Hepatocyte (in vitro differentiated cells): ENCODE results near the gene SH3BP2. TPM values are rescaled to one million over a fixed set of nuclear protein-coding genes. Genes with fewer than 3 reads are reported as not detected.
A peak's percentile ranks its signal among the peaks of the same experiment; 100 is the strongest.

Experiments
- DNase-seq: peaks from one replicate; pipeline ENCODE4 v3.0.0-alpha.2; 2016; ENCODE audit warnings: low spot score
- H2AFZ ChIP-seq: fragments of 200-600 bp; sonication (generic); 2 replicates; pipeline ENCODE4 v1.6.0; 2016; ENCODE audit warnings: antibody characterized with exemption, mild to moderate bottlenecking
- H3K27ac ChIP-seq: fragments of 200-600 bp; sonication (generic); 2 replicates; pipeline ENCODE4 v1.5.1; 2016; ENCODE audit warnings: mild to moderate bottlenecking
- H3K27me3 ChIP-seq: fragments of 200-600 bp; sonication (generic); 2 replicates; pipeline ENCODE4 v1.6.1; 2016
- H3K36me3 ChIP-seq: fragments of 200-600 bp; sonication (generic); replicated peaks from 2 replicates; pipeline ENCODE4 v1.5.1; 2016; ENCODE audit warnings: low read depth; ENCODE audit not compliant: insufficient read depth
- H3K4me1 ChIP-seq: fragments of 200-600 bp; sonication (generic); 2 replicates; pipeline ENCODE4 v1.5.1; 2016; ENCODE audit warnings: mild to moderate bottlenecking, moderate library complexity; ENCODE audit not compliant: insufficient read depth
- H3K4me2 ChIP-seq: fragments of 200-600 bp; sonication (generic); 2 replicates; pipeline ENCODE4 v1.6.0; 2016
- H3K4me3 ChIP-seq: fragments of 200-600 bp; sonication (generic); 2 replicates; pipeline ENCODE4 v1.5.1; 2016; ENCODE audit warnings: mild to moderate bottlenecking
- H3K79me2 ChIP-seq: fragments of 200-600 bp; sonication (generic); 2 replicates; pipeline ENCODE4 v1.6.0; 2017; ENCODE audit warnings: mild to moderate bottlenecking
- H3K9me2 ChIP-seq: fragments of 200-600 bp; sonication (generic); replicated peaks from 2 replicates; pipeline ENCODE4 v1.6.0; 2017; ENCODE audit warnings: mild to moderate bottlenecking; ENCODE audit not compliant: insufficient read depth
- H3K9me3 ChIP-seq: fragments of 200-600 bp; sonication (generic); 2 replicates; pipeline ENCODE4 v1.5.1; 2016; ENCODE audit warnings: low read depth, mild to moderate bottlenecking
- H4K20me1 ChIP-seq: fragments of 200-600 bp; sonication (generic); 2 replicates; pipeline ENCODE4 v1.6.0; 2016; ENCODE audit warnings: mild to moderate bottlenecking; ENCODE audit not compliant: insufficient read depth, poor library complexity, severe bottlenecking
- CTCF ChIP-seq: fragments of 200-600 bp; sonication (generic); IDR thresholded peaks from 2 replicates; pipeline ENCODE4 v1.5.1; 2016; ENCODE audit warnings: antibody characterized with exemption, mild to moderate bottlenecking; ENCODE audit not compliant: poor library complexity
- EZH2 ChIP-seq: fragments of 200-600 bp; sonication (generic); IDR thresholded peaks from 2 replicates; pipeline ENCODE4 v1.6.1; 2016; ENCODE audit warnings: antibody characterized with exemption, mild to moderate bottlenecking, borderline replicate concordance
- EZH2phosphoT487 ChIP-seq: fragments of 200-600 bp; sonication (generic); IDR thresholded peaks from one replicate; pipeline ENCODE4 v1.6.1; 2018; ENCODE audit warnings: antibody characterized with exemption, mild to moderate bottlenecking, low read depth, moderate library complexity; ENCODE audit not compliant: unreplicated experiment, severe bottlenecking
- WGBS: methylation state at CpG from one replicate; pipeline ENCODE4 v1.1.6; 2016; ENCODE audit warnings: low lambda C conversion rate; ENCODE audit errors: missing lambda C conversion rate; 5-methylcytosine and 5-hydroxymethylcytosine counted together
- polyA plus RNA-seq: library from polyadenylated mRNA; unstranded; fragments of >200 nt; fragmentation: Nextera tagmentation; extraction: Ambion mirVana; gene quantifications from 2 replicates; pipeline ENCODE4 v1.2.1, GENCODE V29; 2016
- total RNA-seq: library from RNA; depleted of rRNA; stranded (reverse); fragments of >200 nt; gene quantifications from 2 replicates; pipeline ENCODE4 v1.2.3, GENCODE V29; 2014

SH3BP2 gene
- total and polyA plus RNA-seq, 2 experiments from 2014 or later, result 24.3 to 25.7 TPM

- 93% methylated on average over 9 of the region's 9 CpGs for WGBS
- no peaks in the 10 kb centered on the region for H3K9me3 ChIP-seq
- H3K4me1 ChIP-seq, result no peaks in the 10 kb centered on the region
Measured at GRCh38 chr4:2786794-2787229, 6.1 kb upstream of the SH3BP2 start.

GRCh38 chr4:2787230-2788100, 5.4 kb upstream of the SH3BP2 start:
- TF ChIP-seq EZH2 (no peak), CTCF (no peak), EZH2phosphoT487 (no peak)
- WGBS, result 85% methylated on average over 18 of the region's 18 CpGs
- Histone ChIP-seq H3K9me2 (no peaks in the 10 kb centered on the region), H3K36me3 (no peaks in the 10 kb centered on the region), H3K27ac (no peak overlapping the region), H3K4me2 (no peak overlapping the region), H3K4me1 (no peaks in the 10 kb centered on the region), H3K27me3 (no peaks in the 10 kb centered on the region), H2AFZ (no peak overlapping the region), H3K79me2 (no peaks in the 10 kb centered on the region), H3K4me3 (no peak overlapping the region), H4K20me1 (no peaks in the 10 kb centered on the region), H3K9me3 (no peaks in the 10 kb centered on the region)
- DNase-seq, result no peak

More at GRCh38 chr4:2786794-2787229, 6.1 kb upstream of the SH3BP2 start:
- Histone ChIP-seq H3K4me2 (no peak overlapping the region), H3K27ac (no peak overlapping the region), H3K79me2 (no peaks in the 10 kb centered on the region), H3K36me3 (no peaks in the 10 kb centered on the region), H3K4me3 (no peak overlapping the region), H3K27me3 (no peaks in the 10 kb centered on the region), H2AFZ (no peak overlapping the region), H3K9me2 (no peaks in the 10 kb centered on the region), H4K20me1 (no peaks in the 10 kb centered on the region)
- no peak for DNase-seq
- TF ChIP-seq EZH2phosphoT487 (no peak), EZH2 (no peak)

- Histone ChIP-seq H3K4me3 (no peak overlapping the region), H3K79me2 (no peaks in the 10 kb centered on the region), H3K9me2 (no peaks in the 10 kb centered on the region), H3K36me3 (no peaks in the 10 kb centered on the region), H3K27me3 (no peaks in the 10 kb centered on the region), H4K20me1 (no peaks in the 10 kb centered on the region), H3K4me2 (no peak overlapping the region), H3K27ac (no peak overlapping the region), H3K9me3 (no peaks in the 10 kb centered on the region), H2AFZ (no peak overlapping the region), H3K4me1 (no peaks in the 10 kb centered on the region)
- DNase-seq, result no peak
- WGBS, result 85% methylated on average over 6 of the region's 7 CpGs
- TF ChIP-seq EZH2, result no peak
- no peak for TF ChIP-seq CTCF
Measured at GRCh38 chr4:2788101-2788500, 4.8 kb upstream of the SH3BP2 start.

- WGBS, result 80% methylated on average over 2 of the region's 4 CpGs
- Histone ChIP-seq H3K79me2 (no peaks in the 10 kb centered on the region), H3K27ac (no peak overlapping the region), H3K4me2 (no peak overlapping the region), H2AFZ (no peak overlapping the region), H3K9me3 (no peaks in the 10 kb centered on the region), H3K4me3 (no peak overlapping the region), H3K4me1 (peaks cover under 1% of the 10 kb centered on the region), H3K36me3 (no peaks in the 10 kb centered on the region), H3K27me3 (no peaks in the 10 kb centered on the region), H3K9me2 (no peaks in the 10 kb centered on the region), H4K20me1 (no peaks in the 10 kb centered on the region)
- peak; percentile 21 for DNase-seq
- TF ChIP-seq EZH2 (no peak), EZH2phosphoT487 (no peak), CTCF (no peak)
Measured at GRCh38 chr4:2788532-2789103, 4.3 kb upstream of the SH3BP2 start.
